Mesenchymal stem cell (in vitro differentiated cells and primary cell): Measurements from ENCODE around the gene MRPL20.
A peak's percentile ranks its signal among the peaks of the same experiment; 100 is the strongest.

ENCODE experiments used
- DNase-seq: peaks from one replicate; pipeline ENCODE4 v3.0.0-alpha.2; 2013
- H2AFZ ChIP-seq: one replicate; pipeline ENCODE4 v1.6.1; 2013; ENCODE audit warnings: low read depth, mild to moderate bottlenecking, control low read depth, inconsistent platforms, low read length, moderate library complexity
- H2AK5ac ChIP-seq: 2 replicates; pipeline ENCODE4 v1.6.1; 2013; ENCODE audit warnings: low read length, moderate library complexity, mild to moderate bottlenecking, inconsistent platforms; ENCODE audit not compliant: severe bottlenecking
- H2BK120ac ChIP-seq: one replicate; pipeline ENCODE4 v1.6.1; 2013; ENCODE audit warnings: low read depth, mild to moderate bottlenecking, inconsistent platforms, low read length, moderate library complexity
- H2BK12ac ChIP-seq, 2 experiments: one replicate each; pipeline ENCODE4 v1.6.1; 2013; ENCODE audit warnings: inconsistent platforms in 2 of 2, low read length in 2 of 2, mild to moderate bottlenecking in 2 of 2, moderate library complexity in 2 of 2, control low read depth in 1 of 2
- H2BK15ac ChIP-seq: one replicate; pipeline ENCODE4 v1.6.1; 2013; ENCODE audit warnings: mild to moderate bottlenecking, low read depth, inconsistent platforms; ENCODE audit not compliant: poor library complexity, severe bottlenecking
- H2BK5ac ChIP-seq: 2 replicates; pipeline ENCODE4 v1.6.1; 2013; ENCODE audit warnings: low read depth, mild to moderate bottlenecking, low read length, control low read depth, inconsistent platforms; ENCODE audit not compliant: poor library complexity, severe bottlenecking
- H3K14ac ChIP-seq, 2 experiments: one replicate each; pipeline ENCODE4 v1.6.1; 2013; ENCODE audit warnings: inconsistent platforms in 2 of 2, low read length in 2 of 2, control low read depth in 1 of 2, mild to moderate bottlenecking in 1 of 2, moderate library complexity in 1 of 2
- H3K18ac ChIP-seq, 2 experiments: one replicate each; pipeline ENCODE4 v1.6.1; 2013; ENCODE audit warnings: inconsistent platforms in 2 of 2, low read length in 2 of 2, control low read depth in 1 of 2, low read depth in 1 of 2, mild to moderate bottlenecking in 1 of 2
- H3K23ac ChIP-seq, 2 experiments: one replicate each; pipeline ENCODE4 v1.6.1; 2013; ENCODE audit warnings: inconsistent platforms in 2 of 2, low read length in 2 of 2, mild to moderate bottlenecking in 2 of 2, moderate library complexity in 2 of 2, control low read depth in 1 of 2
- H3K27ac ChIP-seq: 2 replicates; pipeline ENCODE4 v1.5.1; 2013; ENCODE audit warnings: mild to moderate bottlenecking, moderate library complexity, low read length, control low read depth, inconsistent platforms; ENCODE audit not compliant: poor library complexity, severe bottlenecking
- H3K27me3 ChIP-seq, 2 experiments: 2 replicates each; pipeline versions ENCODE4 v1.6.1 to v1.7.0; 2013; ENCODE audit warnings: low read length in 2 of 2, mild to moderate bottlenecking in 2 of 2, moderate library complexity in 2 of 2, control low read depth in 1 of 2, inconsistent platforms in 1 of 2; ENCODE audit not compliant: control insufficient read depth in 1 of 2, insufficient read depth in 1 of 2
- H3K36me3 ChIP-seq, 2 experiments: 2 replicates each; pipeline versions ENCODE4 v1.6.1 to v1.7.0; 2013; ENCODE audit warnings: low read length in 2 of 2, control low read depth in 1 of 2, inconsistent platforms in 1 of 2, low read depth in 1 of 2, mild to moderate bottlenecking in 1 of 2; ENCODE audit not compliant: insufficient read depth in 2 of 2, control insufficient read depth in 1 of 2
- H3K4ac ChIP-seq, 2 experiments: one replicate each; pipeline ENCODE4 v1.6.1; 2013; ENCODE audit warnings: inconsistent platforms in 2 of 2, low read length in 2 of 2, mild to moderate bottlenecking in 2 of 2, moderate library complexity in 2 of 2, control low read depth in 1 of 2, low read depth in 1 of 2
- H3K4me1 ChIP-seq: 2 replicates; pipeline ENCODE4 v1.6.1; 2013; ENCODE audit warnings: low read depth, low read length, control low read depth; ENCODE audit not compliant: control insufficient read depth, insufficient read depth
- H3K4me2 ChIP-seq: 2 replicates; pipeline ENCODE4 v1.6.1; 2013; ENCODE audit warnings: low read length, mild to moderate bottlenecking, inconsistent platforms; ENCODE audit not compliant: poor library complexity, severe bottlenecking
- H3K4me3 ChIP-seq, 2 experiments: 2 replicates each; pipeline versions ENCODE4 v1.5.1 to v1.7.0; 2013; ENCODE audit warnings: low read length in 2 of 2, mild to moderate bottlenecking in 2 of 2, control low read depth in 1 of 2, low read depth in 1 of 2; ENCODE audit not compliant: insufficient read depth in 1 of 2
- H3K79me1 ChIP-seq: replicated peaks from 2 replicates; pipeline ENCODE4 v1.6.1; 2013; ENCODE audit warnings: mild to moderate bottlenecking, control low read depth, low read length, inconsistent platforms; ENCODE audit not compliant: poor library complexity, severe bottlenecking
- H3K9ac ChIP-seq: 2 replicates; pipeline ENCODE4 v1.7.0; 2013; ENCODE audit warnings: mild to moderate bottlenecking, low read length, moderate library complexity
- H3K9me3 ChIP-seq: 2 replicates; pipeline ENCODE4 v1.7.0; 2013; ENCODE audit warnings: mild to moderate bottlenecking, low read length; ENCODE audit not compliant: control insufficient read depth
- H4K8ac ChIP-seq: one replicate; pipeline ENCODE4 v1.6.1; 2013; ENCODE audit warnings: inconsistent platforms, mild to moderate bottlenecking, low read length, moderate library complexity
- H4K91ac ChIP-seq: one replicate; pipeline ENCODE4 v1.6.1; 2013; ENCODE audit warnings: mild to moderate bottlenecking, low read length, inconsistent platforms
- WGBS: methylation state at CpG from one replicate; pipeline ENCODE4 v1.1.7; 2013; ENCODE audit warnings: mixed read lengths; 5-methylcytosine and 5-hydroxymethylcytosine counted together

The MRPL20 gene

DNA sequence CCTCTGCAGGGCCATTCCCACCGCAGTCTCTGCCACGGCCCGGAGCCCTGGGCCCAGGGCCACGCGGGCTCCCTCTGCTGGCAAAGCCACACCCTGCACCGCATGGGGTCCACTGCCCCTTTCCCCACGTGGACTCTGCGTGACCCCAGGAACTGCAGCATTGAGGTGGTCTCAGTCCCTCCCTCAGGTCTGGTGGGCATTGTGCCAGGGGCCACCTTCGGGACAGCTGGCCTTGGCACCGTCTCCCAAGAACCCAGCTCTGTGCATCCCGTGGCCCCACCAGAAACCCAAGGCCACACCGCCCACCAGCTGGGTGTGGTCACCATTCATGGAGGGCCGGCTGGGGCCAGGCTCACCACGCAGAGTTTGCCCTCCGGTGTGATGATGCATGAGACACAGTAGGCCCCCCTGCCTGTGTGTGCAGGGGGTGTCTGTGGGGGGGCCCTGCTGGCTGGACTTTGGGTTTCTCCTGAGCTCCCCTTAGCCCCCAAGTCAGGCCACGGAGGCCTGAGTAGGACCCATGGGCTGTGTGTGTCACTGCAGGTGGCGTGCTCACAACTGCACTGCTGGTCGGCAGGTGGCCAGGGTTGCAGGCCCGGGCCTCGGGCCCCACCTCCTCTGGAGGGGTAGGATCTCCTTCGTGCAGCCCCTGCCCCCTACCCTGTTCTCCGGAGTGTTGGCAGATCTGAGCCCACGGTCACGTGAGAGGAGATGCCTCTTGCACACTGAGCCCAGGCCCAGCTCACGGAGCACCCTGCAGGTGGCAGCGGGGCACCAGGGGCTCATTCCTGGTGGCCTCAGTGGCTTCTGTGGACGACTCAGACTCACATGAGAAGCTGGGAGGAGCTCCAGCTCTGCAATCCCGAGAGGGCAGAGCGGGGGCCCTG lies 34.2 kb upstream of the MRPL20 start:
- no peak overlapping the region for H3K9ac ChIP-seq
- no peak overlapping the region for H3K4ac ChIP-seq
- H3K79me1 ChIP-seq = peaks cover 18% of the 10 kb centered on the region
- no peak overlapping the region for H3K4me2 ChIP-seq
- H2AK5ac ChIP-seq = no peak overlapping the region
- H2BK5ac ChIP-seq = no peak overlapping the region
- no peak overlapping the region for H3K27ac ChIP-seq
- H4K91ac ChIP-seq = no peak overlapping the region
- H3K23ac ChIP-seq = no peak overlapping the region
- no peak overlapping the region for H2BK120ac ChIP-seq
- H2BK12ac ChIP-seq = no peak overlapping the region
- peaks cover 0 to 48% of the 10 kb centered on the region in 2 experiments for H3K36me3 ChIP-seq
- H4K8ac ChIP-seq = no peak overlapping the region
- peaks cover 0 to 18% of the 10 kb centered on the region in 2 experiments for H3K27me3 ChIP-seq
- peak; percentile 45 for DNase-seq
- H3K9me3 ChIP-seq = no peaks in the 10 kb centered on the region
- no peak overlapping the region for H3K18ac ChIP-seq
- no peak overlapping the region for H2AFZ ChIP-seq
- peaks cover 47% of the 10 kb centered on the region for H3K4me1 ChIP-seq
- no peak overlapping the region for H3K14ac ChIP-seq
- 70% methylated on average over 29 of the region's 29 CpGs for WGBS
- no peak overlapping the region for H3K4me3 ChIP-seq
- peak overlapping the region; percentile 4 for H2BK15ac ChIP-seq

DNA sequence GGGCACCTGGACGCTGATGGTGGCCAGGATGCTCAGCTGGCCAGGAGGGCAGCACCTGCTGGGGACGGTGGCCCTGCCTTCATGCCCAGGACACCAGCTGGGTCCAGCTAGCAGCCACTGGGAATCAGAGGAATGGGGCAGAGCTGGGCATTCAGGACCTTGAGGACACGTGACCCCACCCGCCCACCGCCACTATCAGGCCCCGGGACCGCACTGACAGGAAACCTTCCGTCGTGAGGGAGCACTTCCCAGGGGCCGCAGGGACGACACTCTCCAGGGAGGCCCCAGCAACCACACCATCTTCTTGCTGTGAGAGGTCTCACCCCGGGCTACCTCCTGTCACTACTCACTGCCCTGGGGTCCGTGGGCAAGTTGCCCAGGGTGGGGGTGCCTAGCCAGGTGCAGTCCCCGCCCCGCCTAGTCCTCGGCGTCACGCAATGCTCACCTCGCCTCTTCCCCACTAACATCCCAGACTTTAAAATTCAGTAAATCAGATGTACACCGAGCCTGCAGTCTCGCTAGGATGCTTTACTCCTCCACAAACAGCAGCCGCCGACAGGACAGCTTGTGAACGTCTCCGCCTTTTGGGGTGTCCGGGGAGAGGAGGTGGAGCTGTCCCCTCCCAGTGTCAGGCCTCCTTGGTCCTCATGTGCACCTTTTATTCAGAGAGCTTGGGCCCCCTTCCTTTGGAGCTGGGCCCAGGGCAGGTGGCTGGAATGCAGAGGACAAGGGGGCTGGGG lies 33.3 kb upstream of the MRPL20 start:
- H3K23ac ChIP-seq = no peak overlapping the region
- H3K9me3 ChIP-seq = no peaks in the 10 kb centered on the region
- no peak overlapping the region for H4K91ac ChIP-seq
- H4K8ac ChIP-seq = no peak overlapping the region
- H3K18ac ChIP-seq = no peak overlapping the region
- H3K27me3 ChIP-seq = peaks cover 0 to 22% of the 10 kb centered on the region in 2 experiments
- no peak overlapping the region for H3K4me2 ChIP-seq
- 91% methylated on average over 25 of the region's 26 CpGs for WGBS
- H2BK15ac ChIP-seq = no peak overlapping the region
- peaks cover 0 to 49% of the 10 kb centered on the region in 2 experiments for H3K36me3 ChIP-seq
- no peak overlapping the region for H3K27ac ChIP-seq
- H3K9ac ChIP-seq = no peak overlapping the region
- H3K4me3 ChIP-seq = no peak overlapping the region
- no peak overlapping the region for H2AK5ac ChIP-seq
- no peak overlapping the region for H3K4ac ChIP-seq
- H3K14ac ChIP-seq = no peak overlapping the region
- H3K4me1 ChIP-seq = peaks cover 53% of the 10 kb centered on the region
- H2BK12ac ChIP-seq = peak overlapping the region in 1 of 2 experiments; percentile 26
- H3K79me1 ChIP-seq = peaks cover 23% of the 10 kb centered on the region
- H2BK5ac ChIP-seq = no peak overlapping the region
- DNase-seq = no peak
- no peak overlapping the region for H2AFZ ChIP-seq
- H2BK120ac ChIP-seq = no peak overlapping the region

DNA sequence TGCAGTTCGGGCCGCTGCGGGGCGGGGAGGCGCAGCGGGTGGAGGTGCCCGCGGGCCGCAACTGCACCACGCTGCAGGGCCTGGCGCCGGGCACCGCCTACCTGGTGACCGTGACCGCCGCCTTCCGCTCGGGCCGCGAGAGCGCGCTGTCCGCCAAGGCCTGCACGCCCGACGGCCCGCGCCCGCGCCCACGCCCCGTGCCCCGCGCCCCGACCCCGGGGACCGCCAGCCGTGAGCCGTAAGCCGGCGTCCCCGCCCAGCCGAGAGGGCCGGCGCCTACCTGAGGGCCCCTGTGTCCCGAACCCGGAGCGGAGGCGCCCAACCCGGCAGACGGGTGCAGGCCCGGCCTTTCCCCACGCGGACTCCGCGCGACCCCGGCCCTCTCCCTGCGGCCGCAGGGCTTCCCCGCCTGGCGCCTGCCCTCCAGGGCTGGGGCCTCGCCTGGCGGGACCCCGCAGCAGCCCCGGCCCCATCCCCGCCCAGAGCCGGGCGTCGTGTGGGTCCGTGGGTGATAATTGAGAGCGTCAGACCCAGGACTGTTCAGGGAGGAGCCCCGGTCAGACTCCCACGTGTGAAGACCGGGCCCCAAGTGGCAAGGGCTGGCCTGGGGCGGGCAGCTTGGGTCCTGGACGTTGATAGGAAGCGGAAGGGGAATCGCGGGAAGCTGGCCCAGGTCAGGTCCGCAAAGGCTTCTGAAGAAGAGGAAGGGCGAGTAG lies 32.6 kb upstream of the MRPL20 start:
- Histone ChIP-seq H3K4me2 (no peak overlapping the region), H3K14ac (no peak overlapping the region), H2AK5ac (no peak overlapping the region), H3K9me3 (no peaks in the 10 kb centered on the region), H3K27ac (no peak overlapping the region), H3K27me3 (peaks cover 0 to 26% of the 10 kb centered on the region in 2 experiments), H2BK12ac (no peak overlapping the region), H3K4me1 (peaks cover 60% of the 10 kb centered on the region), H3K4me3 (no peak overlapping the region), H2AFZ (no peak overlapping the region), H3K23ac (no peak overlapping the region), H2BK5ac (no peak overlapping the region), H4K91ac (no peak overlapping the region), H3K79me1 (peaks cover 23% of the 10 kb centered on the region), H2BK120ac (no peak overlapping the region), H4K8ac (no peak overlapping the region), H3K36me3 (peaks cover 0 to 52% of the 10 kb centered on the region in 2 experiments), H2BK15ac (no peak overlapping the region), H3K4ac (no peak overlapping the region), H3K18ac (no peak overlapping the region), H3K9ac (no peak overlapping the region)
- no peak for DNase-seq
- 96% methylated on average over 75 of the region's 82 CpGs for WGBS
